NCI-H1930 (cell line): ENCODE results near the gene GPSM1.

Source experiments
- DNase-seq, 2 experiments: peaks; one replicate each; lab custom pipeline; 2025; lab: John Stamatoyannopoulos, UW

GPSM1 gene

DNA sequence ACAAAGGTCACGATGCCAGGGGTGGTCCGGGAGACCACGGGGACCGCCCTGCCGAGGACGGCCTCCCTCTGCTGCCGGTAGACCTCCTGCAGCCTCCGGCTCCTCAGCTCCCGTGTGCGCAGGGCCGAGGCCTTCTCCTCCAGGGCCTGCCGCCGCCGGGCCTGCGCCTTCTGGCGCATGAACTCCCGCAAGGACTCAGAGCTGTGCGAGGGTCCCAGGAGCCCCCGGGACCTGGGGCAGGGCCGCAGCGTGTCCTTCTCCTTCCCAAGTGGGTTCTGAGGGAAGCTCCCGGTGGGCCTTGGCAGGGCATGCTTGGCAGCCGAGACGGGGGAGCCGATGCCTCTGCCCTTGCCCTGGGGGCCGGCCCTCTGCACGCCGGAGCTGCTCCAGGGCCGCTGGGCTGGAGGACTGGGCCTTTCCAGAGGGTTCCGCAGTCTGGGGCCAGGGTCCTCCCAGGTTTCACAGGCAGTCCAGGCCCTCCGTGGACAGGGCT lies 36.8 kb upstream of the GPSM1 start:
- DNase-seq: no peak

DNA sequence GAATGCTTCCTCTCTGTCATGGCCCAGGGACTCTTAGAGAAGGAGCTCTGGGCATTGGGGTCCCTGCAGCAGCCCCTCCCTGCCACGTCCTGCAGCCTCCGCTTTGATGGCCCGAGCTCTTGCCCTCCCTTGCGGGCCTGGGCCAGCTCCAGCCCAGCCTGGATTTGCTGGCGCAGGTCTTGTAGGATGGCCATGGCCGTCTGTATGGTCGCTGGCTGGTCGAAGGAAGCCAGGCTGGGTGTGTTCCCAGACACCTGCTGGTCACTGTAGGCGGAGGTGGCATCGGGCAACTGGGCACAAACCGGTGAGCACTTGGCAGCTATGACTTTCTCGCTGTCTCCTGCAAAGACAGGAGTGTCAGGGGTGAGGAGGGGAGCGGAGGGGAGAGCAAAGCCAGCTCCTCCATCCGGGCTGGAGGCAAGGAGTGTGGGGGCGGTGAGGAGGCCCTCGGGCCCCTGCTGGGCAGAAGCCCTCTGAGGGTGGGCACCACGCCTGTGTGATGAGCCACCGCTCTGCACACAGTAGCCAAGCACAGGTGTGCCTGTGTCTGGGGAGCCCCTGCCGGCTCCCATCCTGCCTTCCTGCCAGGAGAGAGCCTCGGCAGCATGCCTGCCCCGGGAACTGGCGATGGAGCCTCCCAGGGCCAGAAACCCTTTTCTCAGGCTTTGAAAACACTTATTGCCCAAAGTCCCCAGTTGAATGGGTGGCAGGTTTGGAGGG lies 35.9 kb upstream of the GPSM1 start:
- DNase-seq: no peak

DNA sequence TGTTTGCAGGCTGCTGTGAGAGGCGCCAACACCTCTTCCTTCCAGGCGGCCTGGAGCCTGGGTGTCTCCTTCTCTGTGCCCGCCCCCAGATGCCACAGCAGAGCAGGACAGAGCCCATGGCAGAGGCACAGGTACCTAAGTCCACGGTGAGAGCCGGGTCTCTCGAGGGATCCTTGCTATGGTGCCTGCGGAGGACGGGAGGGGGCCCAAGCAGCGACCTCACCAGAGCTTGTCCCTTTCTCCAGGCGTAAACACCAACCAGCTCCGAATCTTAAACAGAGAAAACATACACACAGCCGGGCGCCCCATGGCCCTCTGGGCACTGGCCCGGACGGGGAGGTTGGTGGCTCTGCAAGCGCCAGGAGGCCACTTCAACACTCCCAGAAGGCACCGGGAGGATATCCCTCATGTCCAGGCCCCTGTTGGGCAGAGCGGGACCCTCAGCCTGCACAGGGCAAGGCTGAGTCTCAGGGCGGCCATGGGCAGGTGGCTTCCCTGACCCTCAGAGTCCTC lies 35.3 kb upstream of the GPSM1 start:
- DNase-seq: no peak

DNA sequence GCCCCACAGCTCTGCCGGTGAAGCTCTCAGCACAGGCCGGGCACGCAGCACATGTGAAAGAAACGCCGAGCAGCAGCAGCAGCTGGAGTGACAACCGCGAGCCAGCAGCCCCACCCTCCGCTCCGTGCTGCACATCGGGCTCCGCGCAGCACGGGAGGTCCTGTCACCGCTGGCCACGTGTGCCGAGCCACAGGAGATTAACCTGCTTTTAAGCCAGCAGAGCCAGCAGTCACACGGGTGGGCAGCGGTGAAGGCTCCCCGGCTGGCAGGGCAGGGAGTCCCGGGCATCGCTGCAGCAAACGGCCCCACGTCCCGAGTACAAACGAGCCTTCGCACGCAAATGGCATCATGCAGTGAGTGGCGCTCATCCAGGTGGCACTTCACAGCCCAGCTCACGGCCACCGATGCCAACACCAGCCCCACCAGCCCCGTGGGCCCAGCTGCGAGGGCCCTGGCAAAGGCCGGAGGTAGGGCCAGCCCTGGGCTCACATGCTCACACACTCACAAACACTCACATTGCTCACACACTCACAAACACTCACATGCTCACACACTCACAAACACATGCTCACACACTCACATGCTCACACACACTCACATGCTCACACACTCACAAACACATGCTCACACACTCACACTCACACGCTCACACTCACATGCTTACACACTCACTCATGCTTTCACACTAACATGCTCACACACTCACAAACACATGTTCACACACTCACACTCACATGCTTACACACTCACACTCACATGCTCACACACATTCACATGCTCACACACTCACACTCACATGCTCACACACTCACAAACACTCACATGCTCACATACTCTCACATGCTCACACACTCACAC lies 34.5 kb upstream of the GPSM1 start:
- DNase-seq: no peak

DNA sequence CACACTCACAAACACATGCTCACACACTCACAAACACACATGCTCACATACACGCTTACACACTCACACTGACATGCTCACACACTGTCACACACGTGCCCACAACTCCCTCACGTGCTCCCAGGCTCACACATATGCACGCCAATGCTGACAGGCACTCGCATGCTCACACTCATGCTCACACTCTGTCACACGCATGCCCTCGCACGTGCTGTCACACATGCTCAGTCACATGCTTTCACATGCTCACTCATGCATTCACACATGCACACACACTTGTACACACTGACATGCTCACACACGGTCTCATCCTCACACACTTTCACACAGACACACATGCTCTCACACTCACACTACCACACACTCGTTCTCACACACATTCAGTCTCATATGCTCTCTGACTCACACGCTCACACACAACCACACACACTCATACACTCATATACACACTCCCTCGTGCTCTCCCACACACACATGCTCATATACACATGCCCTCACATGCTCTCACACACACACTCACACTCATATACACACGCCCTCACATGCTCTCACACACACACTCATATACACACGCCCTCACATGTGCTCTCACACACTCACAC lies 33.8 kb upstream of the GPSM1 start:
- no peak for DNase-seq

DNA sequence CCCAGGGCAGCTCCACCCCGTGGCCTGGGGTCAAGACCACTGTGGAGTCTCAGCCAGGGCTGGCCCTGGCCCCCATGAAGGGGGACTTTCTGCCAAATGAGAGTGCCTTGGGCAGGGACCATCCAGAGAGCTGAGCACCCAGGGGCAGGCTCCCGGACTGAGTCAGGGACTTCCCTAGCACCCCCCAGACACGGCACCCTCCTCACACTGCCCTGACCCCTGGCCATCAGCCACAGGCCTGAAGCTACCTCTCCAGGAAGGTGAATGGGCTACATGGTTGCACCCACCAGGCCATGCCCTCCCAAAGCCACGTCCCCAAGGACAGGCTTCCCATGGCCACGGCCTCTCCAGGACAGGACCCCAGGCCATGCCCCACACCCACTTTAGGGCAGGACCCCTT lies 32.9 kb upstream of the GPSM1 start:
- DNase-seq: no peak

DNA sequence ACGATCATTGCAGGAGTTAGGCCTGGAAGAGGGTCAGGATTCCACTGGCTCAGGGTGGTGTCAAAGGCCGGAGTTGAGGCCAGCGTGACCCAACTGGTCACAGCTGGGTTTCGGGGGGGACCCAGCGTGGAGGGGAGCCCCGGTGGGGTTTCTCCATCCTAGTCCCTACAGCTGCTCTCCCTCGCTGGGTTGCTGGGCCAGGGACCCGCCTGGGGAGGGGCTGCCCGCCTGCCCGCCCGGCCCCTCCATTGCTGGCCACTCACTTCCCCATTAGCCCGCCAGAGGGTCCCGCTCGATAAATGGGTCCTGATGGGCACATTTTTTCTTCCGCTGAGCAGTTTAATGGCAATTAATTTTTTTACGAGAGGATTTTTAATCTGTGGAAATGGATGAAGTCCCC lies 32.3 kb upstream of the GPSM1 start:
- DNase-seq: no peak

DNA sequence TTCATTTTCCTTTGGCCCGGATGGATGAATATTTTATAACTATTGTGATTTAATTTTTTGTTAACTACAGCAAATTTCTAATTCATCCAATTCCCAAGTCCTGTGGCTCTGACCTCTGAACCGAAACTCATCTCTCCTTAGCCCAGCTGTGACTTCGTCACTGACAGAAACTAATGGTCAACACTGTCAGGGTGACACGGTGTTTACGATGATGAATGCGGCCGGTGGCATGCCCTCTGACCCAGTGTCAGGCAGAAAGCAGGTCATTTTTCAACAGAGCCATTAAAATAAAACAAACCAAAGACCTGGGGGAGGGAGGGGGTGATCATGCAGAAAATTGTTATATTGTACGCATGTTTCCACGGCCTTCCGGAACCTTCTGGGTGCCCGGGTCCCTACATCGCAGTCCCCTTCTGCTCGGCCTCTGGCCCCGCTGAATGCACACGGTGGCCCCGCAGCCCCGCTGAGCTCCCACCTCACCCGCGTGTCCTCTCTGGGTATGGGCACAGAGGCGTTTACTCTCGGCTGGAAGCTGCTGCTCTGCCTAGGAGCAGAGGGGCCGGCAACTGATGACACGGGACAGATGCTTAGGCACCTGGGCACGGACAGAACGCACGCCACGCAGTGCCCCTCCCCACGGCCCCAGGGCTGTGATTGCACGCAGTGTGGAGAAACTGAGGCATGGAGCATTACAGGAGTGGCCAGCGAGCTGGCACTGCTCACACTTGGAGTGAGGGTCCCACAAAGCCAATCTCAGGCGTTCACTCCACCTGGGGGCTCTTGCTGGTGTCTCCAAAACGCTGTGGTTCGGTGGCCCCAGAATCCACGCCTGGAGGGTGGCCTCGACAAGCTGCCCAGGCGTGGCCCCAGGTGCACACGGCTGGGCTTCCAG lies 31.6 kb upstream of the GPSM1 start:
- no peak for DNase-seq

DNA sequence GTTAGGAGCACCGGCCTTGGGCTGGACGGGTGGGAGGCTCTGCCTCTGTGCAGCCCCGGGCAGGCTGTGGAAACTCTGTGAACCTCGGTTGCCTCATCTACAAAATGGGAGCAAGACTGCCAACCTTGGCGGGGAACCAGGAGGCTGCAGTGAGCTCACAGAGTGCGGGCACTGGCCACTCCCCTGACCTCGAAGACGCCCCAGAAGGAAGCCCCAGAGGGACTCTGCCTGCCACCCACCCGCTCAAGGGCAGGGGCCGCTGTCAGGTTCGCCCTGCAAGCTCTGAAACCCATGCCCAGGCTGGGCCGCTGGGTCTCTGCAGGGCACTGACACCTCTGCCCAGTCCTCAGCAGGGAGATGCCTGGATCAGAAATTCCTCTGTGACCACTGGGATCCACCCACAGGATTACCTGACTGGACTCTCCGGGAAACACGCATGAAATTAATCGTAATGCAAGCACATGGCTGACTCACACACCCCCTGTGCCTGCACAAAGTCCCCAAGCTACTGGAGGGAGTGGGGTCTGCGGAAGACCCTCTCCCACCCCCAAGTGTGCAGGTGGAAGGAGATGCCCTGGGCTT lies 30.8 kb upstream of the GPSM1 start:
- DNase-seq: no peak

DNA sequence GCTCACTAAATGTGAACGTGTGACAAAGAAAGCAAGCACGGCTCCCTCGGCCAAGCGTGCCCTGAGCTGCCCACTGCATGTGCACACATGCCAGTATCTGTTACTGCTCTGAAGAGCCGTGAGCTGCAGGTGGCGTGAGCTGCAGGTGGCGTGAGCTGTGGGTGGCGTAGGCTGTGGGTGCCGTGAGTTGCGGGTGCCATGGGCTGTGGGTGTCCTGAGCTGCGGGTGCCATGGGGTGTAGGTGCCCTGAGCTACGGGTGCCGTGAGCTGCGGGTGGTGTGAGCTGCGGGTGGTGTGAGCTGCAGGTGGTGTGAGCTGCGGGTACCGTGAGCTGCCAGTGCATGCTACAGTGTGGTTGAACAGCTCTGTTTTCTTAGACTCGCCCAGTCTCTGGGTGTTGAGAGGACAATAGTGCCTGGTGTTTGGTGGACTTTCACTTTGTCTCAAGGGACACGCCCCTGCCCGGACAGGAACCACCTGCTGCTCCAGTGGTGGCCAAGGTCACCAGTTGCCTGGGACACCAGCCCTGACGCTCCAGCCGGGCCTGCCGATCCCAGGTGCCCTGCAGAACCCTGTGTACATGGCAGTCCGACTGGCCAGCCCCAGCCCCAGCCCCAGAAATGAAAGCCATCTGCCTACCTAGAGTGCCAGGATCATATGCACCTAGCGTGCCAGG lies 30.2 kb upstream of the GPSM1 start:
- no peak for DNase-seq

DNA sequence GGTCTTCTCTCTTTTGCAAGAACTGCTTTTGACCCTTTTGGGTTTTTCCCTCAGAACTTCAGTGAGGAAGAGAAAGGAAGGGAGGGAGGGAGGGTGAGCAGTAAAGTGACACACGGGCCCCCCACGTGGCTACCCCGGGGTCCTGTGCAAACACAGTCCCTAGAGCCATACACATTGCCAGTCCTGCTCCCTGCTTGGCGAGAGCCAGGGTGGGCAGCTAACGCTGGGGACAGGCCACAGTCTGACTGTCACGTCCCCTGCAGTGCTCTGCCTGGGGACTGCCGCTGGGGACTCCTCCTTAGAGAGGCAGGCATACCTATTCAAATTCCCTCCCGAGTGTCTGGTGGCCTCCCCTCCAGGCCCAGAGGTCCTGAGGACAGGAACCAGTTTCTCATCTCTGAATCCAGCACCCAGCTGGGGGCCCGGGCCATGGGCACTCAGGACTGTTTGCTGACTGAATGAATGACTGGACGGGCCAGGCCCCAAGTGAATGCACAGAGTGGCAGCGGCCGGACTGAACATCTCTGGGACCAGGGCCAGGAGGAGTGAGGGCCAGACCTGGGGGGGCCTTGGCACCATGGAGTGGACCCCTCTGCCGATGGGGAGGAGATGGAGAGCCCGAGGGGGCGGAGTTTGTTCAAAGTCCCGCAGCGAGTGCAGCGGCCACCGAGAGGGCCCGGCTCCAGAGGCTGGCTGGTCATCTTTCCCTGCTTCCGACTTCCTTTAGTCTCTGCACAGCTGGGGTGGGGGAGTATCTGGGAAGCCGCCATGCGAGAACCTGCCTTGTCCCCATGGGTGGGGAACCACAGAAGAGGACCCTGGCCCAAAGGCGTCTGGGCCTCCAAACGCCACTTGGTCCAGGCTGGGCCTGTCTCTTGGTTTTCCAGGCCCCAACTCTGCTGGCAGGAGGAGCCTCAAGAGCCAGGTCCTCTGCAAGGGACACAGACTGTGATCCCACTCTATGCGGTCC lies 29.3 kb upstream of the GPSM1 start:
- DNase-seq: no peak

DNA sequence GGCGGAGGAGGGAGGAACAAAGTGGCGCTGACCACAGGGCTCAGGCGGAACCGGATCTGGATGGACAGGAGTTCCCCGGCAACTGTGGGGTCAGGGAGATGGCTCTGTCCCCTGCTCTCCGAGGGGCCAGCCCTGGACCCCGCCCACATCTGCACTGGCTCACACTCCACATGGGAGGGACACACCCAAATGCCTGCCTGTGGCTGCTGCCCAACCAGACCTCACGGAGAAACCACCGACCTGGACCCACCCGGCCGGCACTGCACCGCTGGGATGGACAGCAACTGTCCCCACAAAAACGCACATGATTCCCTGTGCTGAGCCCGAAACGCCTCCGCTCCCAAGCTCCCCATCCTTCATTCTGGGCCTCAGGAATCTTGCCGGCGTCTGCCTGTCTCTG lies 28.2 kb upstream of the GPSM1 start:
- no peak for DNase-seq

DNA sequence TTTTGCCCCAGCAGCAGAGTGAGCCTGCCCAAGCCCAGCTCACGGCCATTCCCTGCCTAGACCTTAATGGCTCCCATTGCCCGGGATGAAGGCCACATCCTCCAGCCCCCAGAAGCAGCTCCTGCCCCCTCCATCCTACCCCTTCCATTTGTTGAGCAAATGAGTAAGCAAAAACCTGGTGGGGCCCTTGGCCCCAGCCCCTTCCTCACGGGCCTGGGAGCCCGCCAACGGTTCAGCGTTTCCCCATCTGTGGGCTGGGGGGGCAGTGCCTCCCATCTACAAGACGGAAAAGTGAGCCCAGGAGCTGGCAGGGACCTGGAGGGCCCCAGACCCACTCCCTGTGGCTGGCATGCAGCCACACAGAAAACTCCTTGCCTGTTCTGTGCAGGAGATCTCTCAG lies 27.8 kb upstream of the GPSM1 start:
- no peak for DNase-seq

DNA sequence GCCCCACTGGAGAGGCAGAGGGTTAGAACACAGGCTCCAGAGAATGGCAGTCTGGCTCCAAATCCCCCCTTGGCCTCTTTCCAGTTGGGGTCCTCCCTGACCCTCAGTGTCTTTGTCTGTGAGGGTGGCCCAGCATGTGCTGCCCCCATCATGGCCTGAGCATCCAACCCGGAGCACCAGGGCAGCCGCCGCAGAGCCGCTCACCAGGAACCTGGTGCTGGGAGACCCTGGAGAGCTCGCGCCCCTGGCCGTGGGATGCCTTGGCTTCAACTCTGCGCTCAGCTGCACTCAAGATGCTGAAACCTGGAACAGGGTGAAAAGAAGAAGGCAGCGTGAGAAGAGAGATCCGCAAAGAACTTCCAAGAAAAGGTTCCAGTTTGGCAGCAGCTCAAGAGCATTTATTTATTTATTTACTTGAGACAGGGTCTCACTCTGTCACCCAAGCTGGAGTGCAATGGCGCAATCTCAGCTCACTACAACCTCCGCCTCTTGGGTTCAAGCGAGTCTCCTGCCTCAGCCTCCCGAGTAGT lies 27.3 kb upstream of the GPSM1 start:
- no peak for DNase-seq

DNA sequence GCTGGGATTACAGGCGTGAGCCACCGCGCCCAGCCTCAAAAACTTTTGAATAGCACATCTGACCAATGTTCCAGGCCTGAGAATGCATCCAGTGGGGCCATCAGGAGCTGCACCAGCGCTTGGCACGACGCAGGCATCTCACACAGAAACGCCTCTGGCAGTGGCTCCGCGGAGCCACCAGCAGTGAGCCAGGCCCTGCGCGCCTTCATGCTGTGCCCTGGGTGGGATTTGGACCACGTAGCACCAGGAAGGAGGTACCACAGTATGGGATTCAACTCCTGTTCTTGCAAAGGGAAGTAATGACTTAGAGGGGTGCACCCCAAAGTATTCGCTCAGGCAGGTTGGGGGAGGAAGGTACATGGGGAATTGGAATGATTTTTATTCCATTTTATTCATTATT lies 26.5 kb upstream of the GPSM1 start:
- no peak for DNase-seq

DNA sequence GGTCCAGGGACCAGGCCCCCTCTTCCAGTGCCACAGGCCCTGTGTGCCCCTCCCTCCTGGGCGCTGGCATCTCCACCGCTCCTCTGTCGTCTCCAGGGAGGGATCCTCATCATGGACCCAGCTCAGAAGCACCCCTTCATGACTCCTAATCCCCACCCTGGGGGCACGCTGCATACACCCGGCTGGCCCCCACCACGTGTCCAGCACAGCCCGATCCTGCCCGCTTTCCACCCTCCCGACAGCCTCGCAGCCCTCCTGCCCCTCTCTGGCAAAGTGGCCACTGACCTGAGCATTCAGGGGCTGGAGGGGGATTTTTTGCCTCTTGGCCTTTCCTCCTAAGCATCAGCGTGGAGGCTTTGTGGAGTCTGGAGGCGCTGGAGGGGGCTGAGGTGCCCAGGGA lies 24.8 kb upstream of the GPSM1 start:
- DNase-seq: no peak

DNA sequence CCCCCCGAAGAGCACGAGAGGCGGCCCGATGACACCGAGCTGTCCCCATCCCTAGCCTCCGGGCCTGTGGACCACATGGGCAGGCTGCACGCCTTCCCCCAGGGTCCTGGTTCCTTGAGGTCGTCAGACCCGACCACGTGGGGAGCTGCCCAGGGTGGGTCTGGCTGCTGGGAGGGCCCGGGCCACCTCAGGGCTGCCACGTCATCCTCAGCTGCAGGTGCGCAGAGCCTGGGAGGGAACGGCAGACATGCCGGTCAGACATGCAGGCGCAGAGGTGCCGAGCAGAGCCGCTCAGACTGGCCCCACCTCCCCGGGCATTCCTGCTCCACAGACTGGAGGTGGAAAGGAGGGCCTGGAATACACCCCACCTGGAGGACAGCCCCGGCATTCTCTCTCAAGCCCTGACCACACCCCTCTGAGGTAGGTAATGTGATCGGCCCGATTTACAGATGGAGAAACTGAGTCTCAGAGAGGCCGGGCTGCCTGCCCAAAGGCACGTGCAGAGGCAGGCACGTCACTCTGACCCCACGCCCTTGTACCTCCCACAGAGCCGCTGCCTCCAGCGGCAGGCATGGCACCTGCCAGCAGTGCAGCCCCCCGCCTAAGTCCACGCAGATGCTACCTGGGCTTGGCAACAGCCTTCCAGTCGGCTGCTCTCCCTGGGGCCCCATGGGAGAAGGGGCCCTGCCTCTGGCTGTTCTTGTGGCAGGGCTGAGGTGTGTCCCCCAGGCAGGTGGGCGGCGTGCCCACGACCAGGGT lies 24.1 kb upstream of the GPSM1 start:
- DNase-seq: no peak

DNA sequence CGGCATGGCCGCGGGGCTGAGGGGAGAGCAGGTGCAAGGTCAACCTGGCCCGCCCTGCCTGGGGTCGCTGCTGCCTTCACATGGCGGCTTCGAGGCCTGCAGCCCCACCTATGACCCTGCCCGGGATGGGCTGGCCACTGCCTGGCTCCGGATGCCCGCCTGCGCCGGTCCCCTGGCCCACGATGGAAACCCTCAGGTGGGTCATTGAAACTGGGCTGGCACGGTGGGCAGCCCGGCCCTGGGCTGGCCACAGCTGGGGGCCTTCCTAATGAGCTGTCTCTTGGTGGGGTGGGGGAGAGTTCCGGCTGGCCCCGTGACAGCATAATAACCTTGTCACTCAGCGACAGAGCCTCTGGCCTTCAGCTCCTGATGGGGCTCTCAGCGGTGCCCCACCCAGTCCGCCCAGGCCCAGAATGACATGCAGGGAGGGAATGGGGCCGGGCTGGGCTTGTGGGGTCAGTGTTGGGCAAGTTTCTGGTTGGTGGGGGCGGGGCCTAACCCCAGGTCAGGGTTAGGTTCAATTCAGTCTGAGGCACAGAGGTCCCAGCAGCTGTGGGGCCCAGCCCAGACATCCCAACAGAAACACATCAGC lies 23.4 kb upstream of the GPSM1 start, which contains the start of gene CCDC187:
CCDC187 (minus strand) TSS at position 270 of the 592 bp plus-strand sequence; CDS start at position 6, 264 bp downstream.
- no peak for DNase-seq
